Adrenal gland (tissue), 5 donors: ENCODE measurements around the gene UHRF2.

Source experiments
- POLR2A ChIP-seq, 2 donors: fragments of 450-650 bp; IDR thresholded peaks; one replicate each; pipeline ENCODE4 v1.6.1; 2017; ENCODE audit warnings: antibody characterized with exemption in 2 of 2, mild to moderate bottlenecking in 2 of 2, moderate library complexity in 1 of 2
- TF ChIP-seq, protein P1 (sequence below), 6 experiments: fragments of 450-650 bp in 4 of 6; fragments of 200-600 bp in 2 of 6; sonication (generic) in 1 of 6; IDR thresholded peaks; 1 replicate in 5 of 6; 2 replicates in 1 of 6; pipeline versions ENCODE4 v1.5.1 to v1.8.0; 2016 to 2021; ENCODE audit warnings: antibody characterized with exemption in 6 of 6, mild to moderate bottlenecking in 2 of 6, moderate library complexity in 1 of 6
- donor health status: DM: no; HTN: no; CAD: no.

DNA sequence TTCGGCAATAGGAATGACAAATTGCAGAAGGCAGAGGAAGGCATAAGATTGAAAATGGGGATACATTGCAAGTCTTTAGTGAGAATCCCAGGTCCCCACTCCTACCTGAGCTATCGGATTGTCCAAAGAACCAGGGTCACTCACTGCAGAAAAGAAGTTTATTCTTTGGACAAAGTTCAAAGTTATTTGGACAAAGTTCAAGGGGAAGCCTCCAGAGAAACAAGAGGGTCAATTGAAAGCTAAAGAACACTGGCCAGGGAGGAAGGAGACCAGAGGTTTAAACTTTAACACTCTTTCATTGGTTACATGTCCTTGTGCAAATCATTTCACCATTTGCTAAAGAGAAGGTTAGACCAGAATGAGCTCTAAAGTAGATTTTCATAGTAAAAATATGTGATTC, 5.2 kb upstream of the UHRF2 start:
- TF ChIP-seq, protein P1, sequence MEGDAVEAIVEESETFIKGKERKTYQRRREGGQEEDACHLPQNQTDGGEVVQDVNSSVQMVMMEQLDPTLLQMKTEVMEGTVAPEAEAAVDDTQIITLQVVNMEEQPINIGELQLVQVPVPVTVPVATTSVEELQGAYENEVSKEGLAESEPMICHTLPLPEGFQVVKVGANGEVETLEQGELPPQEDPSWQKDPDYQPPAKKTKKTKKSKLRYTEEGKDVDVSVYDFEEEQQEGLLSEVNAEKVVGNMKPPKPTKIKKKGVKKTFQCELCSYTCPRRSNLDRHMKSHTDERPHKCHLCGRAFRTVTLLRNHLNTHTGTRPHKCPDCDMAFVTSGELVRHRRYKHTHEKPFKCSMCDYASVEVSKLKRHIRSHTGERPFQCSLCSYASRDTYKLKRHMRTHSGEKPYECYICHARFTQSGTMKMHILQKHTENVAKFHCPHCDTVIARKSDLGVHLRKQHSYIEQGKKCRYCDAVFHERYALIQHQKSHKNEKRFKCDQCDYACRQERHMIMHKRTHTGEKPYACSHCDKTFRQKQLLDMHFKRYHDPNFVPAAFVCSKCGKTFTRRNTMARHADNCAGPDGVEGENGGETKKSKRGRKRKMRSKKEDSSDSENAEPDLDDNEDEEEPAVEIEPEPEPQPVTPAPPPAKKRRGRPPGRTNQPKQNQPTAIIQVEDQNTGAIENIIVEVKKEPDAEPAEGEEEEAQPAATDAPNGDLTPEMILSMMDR (IDR thresholded peaks at IDR 0.05): no peak
- no peak for TF ChIP-seq POLR2A (IDR thresholded peaks at IDR 0.05)
